Skeletal muscle tissue (tissue), 4 donors: ENCODE results near the gene PGBD5. TPM values are rescaled to one million over a fixed set of nuclear protein-coding genes. Genes with fewer than 3 reads are reported as not detected.

Source experiments
- H3K27ac ChIP-seq: one replicate; pipeline ENCODE4 v1.7.0; 2013; ENCODE audit warnings: mild to moderate bottlenecking, low read depth, low read length, inconsistent platforms
- H3K27me3 ChIP-seq, 3 donors: one replicate each; pipeline ENCODE4 v1.7.0; 2013; ENCODE audit warnings: low read length in 3 of 3; ENCODE audit not compliant: control insufficient read depth in 3 of 3, insufficient read depth in 3 of 3
- H3K36me3 ChIP-seq, 3 donors: one replicate each; pipeline ENCODE4 v1.7.0; 2013; ENCODE audit warnings: low read length in 3 of 3; ENCODE audit not compliant: control insufficient read depth in 3 of 3, insufficient read depth in 3 of 3
- H3K4me1 ChIP-seq, 3 donors: one replicate each; pipeline ENCODE4 v1.7.0; 2013; ENCODE audit warnings: low read length in 3 of 3, mild to moderate bottlenecking in 3 of 3; ENCODE audit not compliant: control insufficient read depth in 3 of 3, insufficient read depth in 3 of 3
- H3K4me3 ChIP-seq, 3 donors: one replicate each; pipeline ENCODE4 v1.7.0; 2013; ENCODE audit warnings: low read length in 3 of 3
- H3K9ac ChIP-seq, 3 donors: one replicate each; pipeline ENCODE4 v1.7.0; 2013; ENCODE audit warnings: low read length in 3 of 3, mild to moderate bottlenecking in 3 of 3, moderate library complexity in 2 of 3, low read depth in 1 of 3
- H3K9me3 ChIP-seq, 3 donors: one replicate each; pipeline ENCODE4 v1.7.0; 2013; ENCODE audit warnings: low read length in 3 of 3; ENCODE audit not compliant: control insufficient read depth in 3 of 3
- total RNA-seq: library from RNA; depleted of rRNA; stranded (reverse); fragments of >200 nt; gene quantifications from one replicate; pipeline ENCODE4 v1.2.3, GENCODE V29; 2014
- donor health status: Osteomylitis.

The PGBD5 gene
- total RNA-seq, 1 donor from 2014 or later: 5.7 TPM

GRCh38 chr1:230272557-230272956 lies 153.6 kb downstream of the PGBD5 start:
- Histone ChIP-seq H3K9me3 (no peaks in the 10 kb centered on the region), H3K9ac (no peak overlapping the region), H3K4me1 (peaks cover 10 to 30% (median 12%) of the 10 kb centered on the region in 3 donors), H3K36me3 (peaks cover 20 to 33% (median 30%) of the 10 kb centered on the region in 3 donors), H3K27ac (no peak overlapping the region), H3K27me3 (no peaks in the 10 kb centered on the region), H3K4me3 (no peak overlapping the region)

- Histone ChIP-seq H3K27me3 (no peaks in the 10 kb centered on the region), H3K4me3 (no peak overlapping the region), H3K36me3 (peaks cover 15 to 34% (median 26%) of the 10 kb centered on the region in 3 donors), H3K4me1 (peaks cover 10 to 35% (median 17%) of the 10 kb centered on the region in 3 donors), H3K27ac (no peak overlapping the region), H3K9ac (no peak overlapping the region), H3K9me3 (no peaks in the 10 kb centered on the region)
Observed at GRCh38 chr1:230271300-230272035, 154.7 kb downstream of the PGBD5 start.

- Histone ChIP-seq H3K27ac (no peak overlapping the region), H3K9ac (no peak overlapping the region), H3K27me3 (no peaks in the 10 kb centered on the region), H3K9me3 (no peaks in the 10 kb centered on the region), H3K4me3 (no peak overlapping the region), H3K36me3 (peaks cover 13 to 29% (median 25%) of the 10 kb centered on the region in 3 donors), H3K4me1 (peaks cover 15 to 43% (median 22%) of the 10 kb centered on the region in 3 donors)
Observed at GRCh38 chr1:230270559-230271281, 155.4 kb downstream of the PGBD5 start.

- no peak overlapping the region for H3K9ac ChIP-seq
- H3K27ac ChIP-seq: no peak overlapping the region
- H3K4me3 ChIP-seq: no peak overlapping the region
- no peaks in the 10 kb centered on the region for H3K27me3 ChIP-seq
- H3K4me1 ChIP-seq: peaks cover 19 to 48% (median 27%) of the 10 kb centered on the region in 3 donors
- H3K36me3 ChIP-seq: peaks cover 15 to 28% (median 26%) of the 10 kb centered on the region in 3 donors
- H3K9me3 ChIP-seq: no peaks in the 10 kb centered on the region
Observed at GRCh38 chr1:230270185-230270558, 156.0 kb downstream of the PGBD5 start.

- no peaks in the 10 kb centered on the region for H3K27me3 ChIP-seq
- H3K36me3 ChIP-seq: peaks cover 26 to 32% (median 29%) of the 10 kb centered on the region in 3 donors
- H3K27ac ChIP-seq: peak overlapping the region; percentile 26
Observed at GRCh38 chr1:230268371-230269170, 157.6 kb downstream of the PGBD5 start.

GRCh38 chr1:230267338-230268065 lies 158.6 kb downstream of the PGBD5 start:
- Histone ChIP-seq H3K9me3 (no peaks in the 10 kb centered on the region), H3K27me3 (no peaks in the 10 kb centered on the region), H3K36me3 (peaks cover 33 to 42% (median 38%) of the 10 kb centered on the region in 3 donors), H3K27ac (no peak overlapping the region), H3K4me3 (no peak overlapping the region), H3K9ac (no peak overlapping the region), H3K4me1 (peaks cover 19 to 46% (median 28%) of the 10 kb centered on the region in 3 donors)

More at GRCh38 chr1:230268371-230269170, 157.6 kb downstream of the PGBD5 start:
- peak overlapping the region in 1 of 3 donors; percentile 45 for H3K4me3 ChIP-seq
- no peaks in the 10 kb centered on the region for H3K9me3 ChIP-seq
- H3K9ac ChIP-seq: no peak overlapping the region
- H3K4me1 ChIP-seq: peaks cover 19 to 48% (median 28%) of the 10 kb centered on the region in 3 donors

GRCh38 chr1:230266456-230266855 lies 159.7 kb downstream of the PGBD5 start:
- H3K4me1 ChIP-seq: peaks cover 19 to 46% (median 26%) of the 10 kb centered on the region in 3 donors
- H3K9me3 ChIP-seq: no peaks in the 10 kb centered on the region
- no peak overlapping the region for H3K4me3 ChIP-seq
- peak overlapping the region in 2 of 3 donors; percentile 16 to 43 for H3K9ac ChIP-seq
- peaks cover 31 to 45% (median 43%) of the 10 kb centered on the region in 3 donors for H3K36me3 ChIP-seq
- H3K27ac ChIP-seq: no peak overlapping the region
- no peaks in the 10 kb centered on the region for H3K27me3 ChIP-seq

- H3K4me1 ChIP-seq: peaks cover 18 to 38% (median 26%) of the 10 kb centered on the region in 3 donors
- peaks cover 31 to 45% (median 40%) of the 10 kb centered on the region in 3 donors for H3K36me3 ChIP-seq
- no peak overlapping the region for H3K4me3 ChIP-seq
- no peaks in the 10 kb centered on the region for H3K9me3 ChIP-seq
- no peak overlapping the region for H3K27ac ChIP-seq
- no peaks in the 10 kb centered on the region for H3K27me3 ChIP-seq
- peak overlapping the region in 1 of 3 donors; percentile 40 for H3K9ac ChIP-seq
Observed at GRCh38 chr1:230265200-230266115, 160.7 kb downstream of the PGBD5 start.
